ENCODE data around the gene ABI3BP.

- TF ChIP-seq CTCF (IDR thresholded peaks at IDR 0.05) (no peak), POLR2AphosphoS5 (IDR thresholded peaks at IDR 0.05) (no peak), EP300 (IDR thresholded peaks at IDR 0.05) (no peak)
These were observed 20.8 kb downstream of the ABI3BP start for GRCh38 chr3:100972301-100972844.

Data from upper lobe of left lung (tissue), 4 donors.